HCT116 (cell line): Measurements from ENCODE around the gene CEP152. TPM values are rescaled to one million over a fixed set of nuclear protein-coding genes. Genes with fewer than 3 reads are reported as not detected.

Experiments
- ATAC-seq: fragments of 200-7000 bp; cut with Tn5 transposase; 2 replicates; pipeline ENCODE4 v1.9.1; 2020; ENCODE audit warnings: mild to moderate bottlenecking, moderate library complexity
- BruUV-seq: library from RNA; stranded (reverse); fragments of 400-500 nt; replicated peaks from 2 replicates; lab custom pipeline; 2021; lab: Mats Ljungman, UMichigan
- CTCF ChIA-PET: fragments of 300-600 bp; sonication (Branson Sonifier 250); formaldehyde crosslinking; loops from one replicate; lab custom pipeline; 2021; ENCODE audit warnings: antibody characterized with exemption; lab: Charles Lee
- POLR2A ChIA-PET: fragments of 300-600, 350-600 bp; sonication (Branson Sonifier 250); formaldehyde crosslinking; loops from one replicate; lab custom pipeline; 2021; ENCODE audit warnings: antibody characterized with exemption; lab: Charles Lee
- RAD21 ChIA-PET, 2 experiments: fragments of 300-600 bp; sonication (Branson Sonifier 250); formaldehyde crosslinking; loops; one replicate each; lab custom pipeline; 2023; ENCODE audit warnings: low total read pairs in 2 of 2; ENCODE audit not compliant: uncharacterized antibody in 2 of 2, unreplicated experiment in 2 of 2, low non-redundant PET in 1 of 2; lab: Charles Lee
- DNase-seq: peaks from one replicate; pipeline ENCODE4 v3.0.0-alpha.2; 2010; ENCODE audit warnings: low read depth, low spot score
- H2AFZ ChIP-seq: fragments of 200-600 bp; shearing (Covaris generic), sonication (generic); 2 replicates; pipeline ENCODE4 v1.6.1; 2017; ENCODE audit warnings: low read depth, mixed run types, mixed read lengths, antibody characterized with exemption, low read length; ENCODE audit not compliant: poor library complexity, severe bottlenecking
- H3K27ac ChIP-seq: 2 replicates; pipeline ENCODE4 v1.5.1; 2012; ENCODE audit warnings: low read depth, low read length
- H3K27me3 ChIP-seq: fragments of 200-600 bp; sonication (generic); 2 replicates; pipeline ENCODE4 v1.6.1; 2016; ENCODE audit warnings: mixed run types, low read length, mixed read lengths; ENCODE audit not compliant: insufficient read depth
- H3K36me3 ChIP-seq, 2 experiments: fragments of 200-500 bp in 1 of 2; fragments of 200-600 bp in 1 of 2; sonication (Bioruptor generic) in 1 of 2; sonication (generic) in 1 of 2; 2 replicates each; pipeline versions ENCODE4 v1.5.1 to v1.6.1; 2014 to 2016; ENCODE audit warnings: low read length in 2 of 2, inconsistent platforms in 1 of 2, mixed read lengths in 1 of 2, mixed run types in 1 of 2; ENCODE audit not compliant: insufficient read depth in 2 of 2, control insufficient read depth in 1 of 2
- H3K4me1 ChIP-seq, 2 experiments: fragments of 200-600 bp in 1 of 2; sonication (generic) in 1 of 2; 2 replicates each; pipeline versions ENCODE4 v1.5.1 to v1.6.1; 2012 to 2017; ENCODE audit warnings: low read length in 2 of 2, inconsistent platforms in 1 of 2, mild to moderate bottlenecking in 1 of 2, mixed read lengths in 1 of 2, mixed run types in 1 of 2, moderate library complexity in 1 of 2; ENCODE audit not compliant: insufficient read depth in 2 of 2, control insufficient read depth in 1 of 2
- H3K4me2 ChIP-seq: fragments of 200-600 bp; sonication (generic); 2 replicates; pipeline ENCODE4 v1.6.1; 2017; ENCODE audit warnings: mixed run types, low read length, mixed read lengths
- H3K4me3 ChIP-seq, 2 experiments: fragments of 200-600 bp in 1 of 2; sonication (generic) in 1 of 2; replicated peaks in 1 of 2; 2 replicates each; pipeline ENCODE4 v1.5.1; 2011 to 2016; ENCODE audit warnings: low read length in 2 of 2, control low read depth in 1 of 2, low read depth in 1 of 2, mild to moderate bottlenecking in 1 of 2, mixed read lengths in 1 of 2, mixed run types in 1 of 2
- H3K79me2 ChIP-seq: fragments of 200-600 bp; sonication (generic); 2 replicates; pipeline ENCODE4 v1.6.1; 2017; ENCODE audit warnings: mild to moderate bottlenecking, mixed run types, low read length, moderate library complexity, mixed read lengths; ENCODE audit not compliant: insufficient read depth
- H3K9ac ChIP-seq: fragments of 200-600 bp; sonication (generic); 2 replicates; pipeline ENCODE4 v1.6.1; 2016; ENCODE audit warnings: low read length, mixed read lengths
- H3K9me2 ChIP-seq: fragments of 200-600 bp; sonication (generic), shearing (Covaris generic); 2 replicates; pipeline ENCODE4 v1.6.1; 2017; ENCODE audit warnings: mixed run types, mild to moderate bottlenecking, moderate library complexity; ENCODE audit not compliant: insufficient read depth
- H3K9me3 ChIP-seq, 2 experiments: fragments of 200-500 bp in 1 of 2; fragments of 200-600 bp in 1 of 2; sonication (Bioruptor generic) in 1 of 2; sonication (generic) in 1 of 2; 2 replicates each; pipeline ENCODE4 v1.6.1; 2014 to 2017; ENCODE audit warnings: low read length in 2 of 2, mixed read lengths in 2 of 2, inconsistent platforms in 1 of 2, low read depth in 1 of 2, mild to moderate bottlenecking in 1 of 2, mixed run types in 1 of 2, moderate library complexity in 1 of 2; ENCODE audit not compliant: control insufficient read depth in 1 of 2, insufficient read depth in 1 of 2
- H4K20me1 ChIP-seq: fragments of 200-600 bp; sonication (generic), shearing (Covaris generic); 2 replicates; pipeline ENCODE4 v1.6.1; 2017; ENCODE audit warnings: mixed run types, mild to moderate bottlenecking, moderate library complexity; ENCODE audit not compliant: insufficient read depth
- ATF3 ChIP-seq: IDR thresholded peaks from 2 replicates; pipeline ENCODE4 v1.6.1; 2012
- CTCF ChIP-seq, 3 experiments: fragments of 200-600 bp in 1 of 3; sonication (generic) in 1 of 3; IDR thresholded peaks in 2 of 3; conservative IDR thresholded peaks in 1 of 3; 2 replicates each; pipeline ENCODE4 v1.5.1; 2012 to 2017; ENCODE audit warnings: low read depth in 2 of 3, low read length in 2 of 3, antibody characterized with exemption in 1 of 3, borderline replicate concordance in 1 of 3, control low read depth in 1 of 3, mild to moderate bottlenecking in 1 of 3, mixed read lengths in 1 of 3, mixed run types in 1 of 3, moderate library complexity in 1 of 3; ENCODE audit not compliant: insufficient read depth in 1 of 3
- EGR1 ChIP-seq: IDR thresholded peaks from 2 replicates; pipeline ENCODE4 v1.6.1; 2012; ENCODE audit warnings: low read depth
- ELF1 ChIP-seq: IDR thresholded peaks from 2 replicates; pipeline ENCODE4 v1.6.1; 2012; ENCODE audit warnings: low read depth, borderline replicate concordance
- EZH2phosphoT487 ChIP-seq: fragments of 200-600 bp; IDR thresholded peaks from 2 replicates; pipeline ENCODE4 v1.6.1; 2018; ENCODE audit warnings: antibody characterized with exemption, borderline replicate concordance
- JUND ChIP-seq: IDR thresholded peaks from 2 replicates; pipeline ENCODE4 v1.6.1; 2012
- MAX ChIP-seq: IDR thresholded peaks from 2 replicates; pipeline ENCODE4 v1.6.1; 2012
- POLR2A ChIP-seq: IDR thresholded peaks from 2 replicates; pipeline ENCODE4 v1.7.0; 2011; ENCODE audit warnings: borderline replicate concordance; ENCODE audit not compliant: insufficient read depth, insufficient read length; ENCODE audit errors: extremely low read depth
- RAD21 ChIP-seq: IDR thresholded peaks from 2 replicates; pipeline ENCODE4 v1.6.1; 2012; ENCODE audit warnings: low read depth, mild to moderate bottlenecking
- ZBTB33 ChIP-seq: IDR thresholded peaks from 2 replicates; pipeline ENCODE4 v1.6.1; 2011; ENCODE audit warnings: mild to moderate bottlenecking, low read length, moderate library complexity; ENCODE audit not compliant: insufficient replicate concordance; ENCODE audit errors: extremely low read depth
- ZNF274 ChIP-seq: fragments of 200-500 bp; sonication (Bioruptor generic); IDR thresholded peaks from 2 replicates; pipeline ENCODE4 v1.6.1; 2014; ENCODE audit warnings: mild to moderate bottlenecking, low read depth, low read length, inconsistent platforms
- intact Hi-C: fragments of 100-400 bp; cut with micrococcal nuclease; formaldehyde crosslinking; loops from 2 replicates; pipeline ENCODE4 v1.10.0; 2022
- total RNA-seq: library from RNA; stranded (reverse); gene quantifications from one replicate; pipeline ENCODE4 v1.2.1, GENCODE V29; 2021; ENCODE audit not compliant: unreplicated experiment

The CEP152 gene
- total RNA-seq, 1 experiment from 2014 or later, result 19.7 TPM

GRCh38 chr15:48814286-48814685 lies 3.4 kb upstream of the CEP152 start:
- H3K27ac ChIP-seq, result no peak overlapping the region
- H3K27me3 ChIP-seq, result no peaks in the 10 kb centered on the region
- H3K9me2 ChIP-seq, result no peaks in the 10 kb centered on the region
- ChIA-PET POLR2A (no interaction called here), RAD21 (no interaction called here), CTCF (no interaction called here)
- H3K36me3 ChIP-seq, result no peaks in the 10 kb centered on the region
- H3K4me3 ChIP-seq, result no peak overlapping the region
- no TSS peak for BruUV-seq
- DNase-seq (no peak), ATAC-seq (no peak)
- H3K9ac ChIP-seq, result no peak overlapping the region
- no peak for TF ChIP-seq ATF3
- no peak for TF ChIP-seq CTCF (IDR thresholded peaks at IDR 0.05 in 2 of 3, conservative IDR thresholded peaks at IDR 0.05 in 1 of 3; ENCODE audit: borderline replicate concordance in 1 of 3, insufficient read depth in 1 of 3, low read depth in 2 of 3, low read length in 2 of 3)
- TF ChIP-seq ZBTB33, result no peak
- TF ChIP-seq ZNF274, result no peak
- TF ChIP-seq JUND, result no peak
- no peak for TF ChIP-seq MAX
- no peak for TF ChIP-seq ELF1
- TF ChIP-seq RAD21, result no peak
- TF ChIP-seq POLR2A, result no peak
- no peak for TF ChIP-seq EGR1
- no peak for TF ChIP-seq EZH2phosphoT487
- H2AFZ ChIP-seq, result no peak overlapping the region
- H3K79me2 ChIP-seq, result peaks cover 12% of the 10 kb centered on the region
- H3K4me1 ChIP-seq, result peaks cover 0 to 14% of the 10 kb centered on the region in 2 experiments; a peak in 2 of 4 replicates
- H3K4me2 ChIP-seq, result no peak overlapping the region
- no peaks in the 10 kb centered on the region for H3K9me3 ChIP-seq
- no peaks in the 10 kb centered on the region for H4K20me1 ChIP-seq
- intact Hi-C loops, result no loop called here
